Activated T-cell treated with anti-CD3 and anti-CD28 coated beads for 1 hour (primary cell): ENCODE measurements around the gene GPD1.

ENCODE experiments used
- DNase-seq: peaks from one replicate; pipeline ENCODE4 v3.0.0-alpha.2; 2020; ENCODE audit warnings: low read depth

GPD1 gene

GRCh38 chr12:50103767-50104321 is at the start of gene GPD1:
TSS of gene GPD1 (plus strand) at chr12:50104008. CDS start at chr12:50104051, 43 bp downstream.
- DNase-seq = no peak

- peak; percentile 30 for DNase-seq
These were observed 47.8 kb upstream of the GPD1 start for GRCh38 chr12:50055831-50056638.

DNA sequence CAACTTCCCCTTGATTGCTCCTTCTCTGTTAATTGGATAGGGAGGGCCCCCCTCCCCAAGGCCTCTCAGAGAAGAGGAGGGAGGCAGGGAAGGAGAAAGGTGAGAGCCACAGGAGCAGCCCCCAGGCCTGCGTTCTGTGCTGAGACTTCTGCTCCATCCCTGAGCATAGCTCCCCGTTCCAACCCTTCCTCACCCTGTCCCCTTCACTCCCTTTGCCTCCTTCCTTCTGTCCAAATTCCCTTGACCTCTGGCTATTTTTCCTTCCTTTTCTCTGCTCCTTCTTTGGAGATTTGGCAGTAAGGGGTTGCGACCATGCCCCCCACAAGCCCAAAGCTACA is 47.2 kb upstream of the GPD1 start:
- DNase-seq = no peak

DNA sequence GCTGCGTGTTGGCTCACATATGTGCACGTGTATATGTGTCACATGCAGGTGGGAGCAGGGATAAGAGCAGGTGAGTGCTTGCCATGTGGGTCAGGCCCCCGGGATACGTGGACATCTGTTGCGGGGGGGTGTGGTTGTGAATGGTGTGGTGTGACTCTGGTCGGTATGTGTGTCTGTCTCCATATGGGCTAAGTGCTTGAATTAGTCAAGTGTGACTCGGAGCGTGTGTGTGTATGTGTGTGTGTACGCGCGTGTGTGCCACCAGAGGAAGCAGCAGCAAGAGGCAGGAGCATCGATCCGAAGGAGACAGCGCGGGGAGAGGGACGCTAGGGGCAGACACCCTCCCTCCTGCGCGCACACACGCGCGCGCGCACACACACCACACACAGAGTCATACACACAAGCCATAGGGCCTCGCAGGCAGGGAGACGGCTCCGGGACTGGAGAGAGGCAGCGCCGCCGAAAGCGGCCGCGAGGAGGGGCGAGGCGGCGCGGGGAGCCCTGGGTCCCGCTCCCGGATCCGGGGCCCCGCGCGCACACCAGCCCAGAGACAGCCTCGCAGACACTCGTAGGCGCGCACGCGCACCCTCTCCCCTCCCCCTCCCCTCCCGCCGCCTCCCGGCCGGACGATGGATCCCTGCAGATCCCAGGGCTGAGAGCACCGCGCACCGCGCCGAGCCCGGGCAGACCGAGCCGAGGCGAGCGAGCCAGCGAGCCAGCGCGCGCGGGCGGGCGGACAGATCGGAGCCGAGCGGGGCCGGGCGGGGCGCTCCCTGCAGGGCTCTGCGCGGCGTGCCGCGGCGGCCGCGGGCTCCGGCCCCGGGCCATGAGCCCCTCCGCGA is 46.6 kb upstream of the GPD1 start, which contains the start of gene ASIC1:
TSS of gene ASIC1 (plus strand) at position 597 of the 842 bp plus-strand sequence. CDS start 1,171 bp downstream, outside the sequence.
- peak; percentile 29 for DNase-seq

GRCh38 chr12:50057896-50058670 is 45.7 kb upstream of the GPD1 start:
- DNase-seq = no peak

DNA sequence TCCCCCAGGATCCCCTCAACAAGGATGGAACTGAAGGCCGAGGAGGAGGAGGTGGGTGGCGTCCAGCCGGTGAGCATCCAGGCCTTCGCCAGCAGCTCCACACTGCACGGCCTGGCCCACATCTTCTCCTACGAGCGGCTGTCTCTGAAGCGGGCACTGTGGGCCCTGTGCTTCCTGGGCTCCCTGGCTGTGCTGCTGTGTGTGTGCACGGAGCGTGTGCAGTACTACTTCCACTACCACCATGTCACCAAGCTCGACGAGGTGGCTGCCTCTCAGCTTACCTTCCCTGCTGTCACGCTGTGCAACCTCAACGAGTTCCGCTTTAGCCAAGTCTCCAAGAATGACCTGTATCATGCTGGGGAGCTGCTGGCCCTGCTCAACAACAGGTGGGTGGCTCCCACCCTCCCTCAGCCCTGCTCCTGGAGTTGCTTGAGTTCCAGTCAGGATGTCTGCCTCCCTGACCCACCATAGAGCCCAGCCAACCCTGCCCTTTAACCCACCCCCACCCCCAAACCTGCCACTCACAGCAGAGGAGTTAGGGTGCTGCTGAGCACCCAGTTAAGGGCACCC is 45.0 kb upstream of the GPD1 start:
- DNase-seq = no peak

GRCh38 chr12:50059440-50060119 is 44.2 kb upstream of the GPD1 start:
- peak; percentile 30 for DNase-seq

DNA sequence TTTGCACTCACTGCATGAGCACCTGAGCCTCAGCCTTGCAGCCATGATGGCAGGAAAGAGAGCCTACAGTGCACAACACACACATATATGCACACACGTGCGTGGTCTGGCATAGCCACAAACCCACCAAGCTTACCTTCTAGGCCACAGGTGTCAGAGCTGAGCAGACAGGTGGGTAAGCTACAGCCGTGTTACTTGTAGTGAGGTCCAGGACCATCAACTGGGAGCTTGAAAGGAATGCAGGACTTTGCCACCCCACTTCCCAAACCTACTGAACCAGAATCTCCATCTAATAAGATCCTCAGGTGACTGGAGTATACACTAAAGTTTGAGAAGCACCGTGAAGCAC is 43.7 kb upstream of the GPD1 start:
- no peak for DNase-seq

GRCh38 chr12:50061171-50061570 is 42.6 kb upstream of the GPD1 start:
- DNase-seq = no peak

DNA sequence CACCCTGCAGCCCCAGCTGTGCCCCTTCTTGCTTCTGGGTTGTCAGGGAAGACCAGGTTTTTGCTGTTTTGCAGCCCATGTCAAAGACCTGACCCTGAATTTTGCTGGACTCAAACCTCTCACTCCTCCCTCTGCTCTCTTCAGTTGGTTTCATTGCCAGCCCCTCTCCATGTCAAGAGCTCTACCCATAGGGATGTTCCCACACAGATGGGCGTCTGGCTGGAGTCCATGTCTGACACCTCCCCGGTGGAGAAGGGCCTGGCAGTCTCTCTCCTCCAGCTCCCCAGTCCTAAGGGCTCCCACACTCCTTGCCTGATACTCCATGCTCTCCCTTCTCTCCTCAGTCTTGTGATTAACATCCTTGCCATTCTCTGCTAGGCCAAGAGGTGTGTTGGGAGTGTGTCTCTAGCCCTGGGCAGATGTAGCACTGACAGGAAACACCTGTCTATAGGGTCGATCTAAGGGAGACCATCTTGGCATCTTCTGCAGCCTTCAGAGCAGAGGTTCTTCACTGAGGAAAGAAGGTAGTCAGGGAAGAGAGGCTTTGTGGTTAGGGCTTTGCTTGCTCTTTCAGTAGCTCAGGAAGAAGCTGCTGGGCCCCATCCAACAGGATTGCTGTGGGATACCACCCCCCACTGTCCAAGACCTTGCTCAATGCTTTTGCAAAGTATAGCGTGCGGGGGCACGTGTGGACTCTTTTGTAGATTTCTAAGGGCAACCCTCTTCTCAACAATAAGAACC is 41.7 kb upstream of the GPD1 start:
- DNase-seq = no peak

- no peak for DNase-seq
These were observed 40.9 kb upstream of the GPD1 start for GRCh38 chr12:50062728-50063460.

DNA sequence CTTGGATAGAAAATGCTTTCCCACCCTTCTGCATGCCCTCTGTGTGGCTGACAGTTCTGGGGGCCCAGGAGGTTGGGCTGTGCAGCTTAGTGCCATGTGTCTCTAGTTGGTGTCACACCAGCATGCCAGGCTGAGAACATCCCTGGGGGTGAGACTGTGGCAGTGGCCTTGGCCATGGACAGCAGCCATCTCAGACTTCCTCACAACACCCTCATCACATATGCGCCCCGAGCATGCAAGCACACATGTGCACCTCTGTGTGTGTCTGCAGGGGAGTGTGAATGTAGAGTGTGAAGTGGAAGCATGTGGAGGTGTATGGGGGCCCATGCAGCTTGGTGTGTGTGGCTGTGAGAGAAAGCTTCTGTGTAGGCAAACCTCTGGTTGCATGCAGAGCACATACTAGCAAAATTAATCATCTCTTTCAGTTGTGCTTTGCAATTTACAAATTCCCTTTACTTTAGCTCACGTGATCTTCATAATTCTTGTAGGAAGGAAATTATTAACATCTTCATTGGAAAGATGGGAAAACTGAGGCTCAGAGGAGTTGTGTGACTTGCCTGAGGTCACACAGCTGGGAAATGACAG is 38.0 kb upstream of the GPD1 start:
- no peak for DNase-seq

DNA sequence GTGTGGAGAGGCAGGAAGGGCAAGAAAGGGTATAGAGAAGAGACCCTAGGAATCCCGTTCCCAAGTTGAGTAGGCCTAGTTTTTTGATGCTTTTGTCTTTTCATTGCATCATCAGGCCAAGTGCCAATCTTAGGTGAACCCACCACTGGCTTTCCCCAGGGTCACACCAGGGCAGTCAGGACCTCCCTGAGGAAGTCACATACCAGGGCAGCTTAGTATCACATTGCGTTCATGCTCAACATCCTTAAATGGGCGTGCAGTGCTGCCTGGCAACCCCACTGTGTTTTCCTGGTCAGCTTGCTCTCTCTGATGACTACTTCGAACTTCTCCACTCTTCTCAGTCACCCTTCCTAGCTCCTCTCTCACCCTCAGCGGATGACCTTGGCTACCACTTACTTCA is 37.4 kb upstream of the GPD1 start:
- DNase-seq = no peak

- no peak for DNase-seq
These were observed 34.7 kb upstream of the GPD1 start for GRCh38 chr12:50069069-50069468.

DNA sequence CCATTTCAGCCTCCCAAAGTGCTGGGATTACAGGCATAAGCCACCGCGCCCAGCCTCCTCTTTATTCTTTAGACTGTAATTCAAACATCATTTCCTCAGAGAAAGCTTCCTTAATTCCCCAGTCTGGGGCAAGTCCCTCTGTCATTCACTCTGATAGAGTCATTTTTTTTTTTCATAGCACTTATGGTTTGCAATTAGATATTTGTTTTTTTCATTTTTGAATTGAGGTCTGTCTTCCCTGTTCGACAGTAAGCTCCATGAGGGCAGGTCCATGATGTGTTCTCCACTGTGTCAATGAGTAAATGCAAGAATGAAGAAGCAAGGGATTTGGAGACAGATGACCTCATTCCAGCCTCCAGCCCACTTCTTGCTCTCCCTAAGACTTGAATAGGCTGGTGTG is 34.3 kb upstream of the GPD1 start:
- no peak for DNase-seq

GRCh38 chr12:50070314-50071060 is 33.3 kb upstream of the GPD1 start:
- peak; percentile 58 for DNase-seq

DNA sequence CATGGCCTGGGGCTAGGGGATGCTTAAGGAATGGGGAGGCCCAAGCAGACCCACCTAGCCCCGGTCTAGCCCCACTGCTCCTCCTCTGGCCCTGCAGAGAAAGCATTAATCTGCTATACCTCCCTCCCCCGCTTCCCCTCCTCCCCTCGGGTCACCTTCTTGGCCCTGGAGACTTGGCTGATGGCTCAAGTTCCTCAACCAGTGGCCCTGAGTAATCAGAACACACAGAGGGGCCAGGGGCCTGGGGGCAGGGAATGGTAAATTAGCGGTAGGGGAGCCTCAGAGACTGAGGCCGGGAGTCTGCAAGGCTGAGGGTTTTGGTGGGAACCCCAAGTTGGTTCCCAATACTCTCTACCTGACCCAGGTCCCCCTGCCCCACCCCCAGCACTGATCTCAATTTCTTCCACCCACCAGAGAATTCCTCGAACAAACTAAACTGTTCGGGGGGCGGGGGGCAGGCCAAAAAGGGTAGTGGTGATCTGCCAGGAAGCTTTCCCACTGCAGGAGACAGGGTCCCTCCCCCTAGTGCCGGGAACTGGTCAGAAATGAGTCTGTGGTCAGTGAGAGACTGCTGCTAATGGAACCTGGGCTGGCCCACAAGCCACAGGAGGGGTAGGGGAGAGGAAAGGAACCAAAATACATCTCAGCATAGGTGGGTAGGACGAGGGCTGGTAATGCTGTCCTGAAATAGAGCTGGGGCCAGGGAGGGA is 31.5 kb upstream of the GPD1 start:
- no peak for DNase-seq

DNA sequence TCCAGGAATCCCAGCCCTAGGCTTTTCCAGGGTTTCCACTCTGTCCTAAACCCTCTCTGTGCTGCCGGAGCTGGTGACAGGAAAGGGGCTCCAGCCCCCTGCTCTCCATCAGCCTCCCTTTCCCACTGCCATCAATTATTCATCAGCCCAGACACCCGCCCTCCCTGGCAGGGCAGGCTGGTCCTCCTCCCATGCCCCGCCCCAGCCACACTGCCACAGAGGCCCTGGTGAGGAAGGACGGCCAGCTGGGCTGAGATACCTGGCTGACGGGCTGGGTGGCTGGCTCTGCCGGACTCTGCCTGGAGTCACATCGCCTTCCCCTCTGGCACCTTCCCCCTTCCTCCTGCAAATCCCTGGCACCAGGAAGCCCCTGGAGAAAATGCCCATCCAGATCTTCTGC is 30.6 kb upstream of the GPD1 start:
- no peak for DNase-seq
